ACC112 (cell line): ENCODE results near the gene TBC1D22A.
"Not testable (repeated sequence)": the region's sequence is repeated elsewhere in the genome, so short reads cannot be mapped to it uniquely, and the experiment has no call there.

ENCODE experiments used
- H2AFZ ChIP-seq: fragments of 200-600 bp; sonication (generic); one replicate; pipeline ENCODE4 v1.6.0; 2017; ENCODE audit warnings: antibody characterized with exemption, low read length; ENCODE audit not compliant: unreplicated experiment
- H3K27ac ChIP-seq: fragments of 200-600 bp; sonication (generic); 2 replicates; pipeline ENCODE4 v1.5.1; 2014; ENCODE audit warnings: low read depth, mild to moderate bottlenecking, antibody characterized with exemption, low read length, moderate library complexity
- H3K27me3 ChIP-seq: fragments of 200-600 bp; sonication (generic); 2 replicates; pipeline ENCODE4 v1.6.1; 2014; ENCODE audit warnings: mild to moderate bottlenecking, antibody characterized with exemption, low read length, moderate library complexity, mixed read lengths; ENCODE audit not compliant: insufficient read depth
- H3K36me3 ChIP-seq: fragments of 200-600 bp; sonication (generic); 2 replicates; pipeline ENCODE4 v1.6.1; 2016; ENCODE audit warnings: mild to moderate bottlenecking, antibody characterized with exemption, low read length, moderate library complexity, mixed read lengths; ENCODE audit not compliant: insufficient read depth
- H3K4me1 ChIP-seq: fragments of 200-600 bp; sonication (generic); one replicate; pipeline ENCODE4 v1.6.1; 2016; ENCODE audit warnings: low read length, mixed read lengths; ENCODE audit not compliant: insufficient read depth, unreplicated experiment, control insufficient read depth
- H3K4me3 ChIP-seq: fragments of 200-600 bp; sonication (generic); 2 replicates; pipeline ENCODE4 v1.5.1; 2014; ENCODE audit warnings: mild to moderate bottlenecking, low read depth, low read length
- H3K79me2 ChIP-seq: fragments of 200-600 bp; sonication (generic); one replicate; pipeline ENCODE4 v1.6.0; 2016; ENCODE audit warnings: low read length; ENCODE audit not compliant: control insufficient read depth, unreplicated experiment, insufficient read depth

The TBC1D22A gene

DNA sequence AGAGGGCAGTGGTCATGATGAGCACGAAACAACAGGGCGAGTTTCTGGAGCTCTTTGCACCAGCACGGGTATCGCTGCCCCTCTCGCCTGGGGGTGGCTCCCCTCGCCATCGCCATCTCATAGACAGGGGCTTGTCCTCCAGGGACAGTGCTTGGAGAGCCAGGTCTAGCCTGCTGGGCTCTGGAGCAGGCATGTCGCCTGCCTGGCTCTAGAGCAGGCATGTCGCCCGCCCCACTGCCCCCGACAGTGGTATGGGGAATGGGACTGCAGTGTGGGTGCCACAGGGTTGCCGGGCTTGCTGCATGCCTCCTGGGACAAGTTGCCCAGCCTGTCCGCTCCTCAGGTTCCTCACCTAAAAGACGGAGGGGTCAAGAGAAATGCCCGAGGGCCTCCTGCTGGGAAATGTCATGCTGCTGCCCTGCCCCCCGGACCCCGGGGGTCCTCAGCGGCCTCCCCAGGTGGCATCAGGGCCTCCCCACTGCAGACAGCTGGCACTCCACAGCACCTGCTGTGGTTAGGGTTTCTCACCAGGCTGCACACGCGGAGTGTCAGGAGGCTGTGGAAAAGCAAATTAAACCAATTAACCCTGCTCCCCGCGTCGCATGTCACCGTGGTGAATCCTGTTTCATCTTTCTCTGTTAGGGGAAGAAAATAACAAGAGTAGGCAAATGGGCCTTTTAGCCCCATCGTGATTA is 403.0 kb downstream of the TBC1D22A start:
- H3K27ac ChIP-seq: no peak overlapping the region
- H2AFZ ChIP-seq: no peak overlapping the region
- no peaks in the 10 kb centered on the region for H3K4me1 ChIP-seq
- H3K27me3 ChIP-seq: no peaks in the 10 kb centered on the region
- no peaks in the 10 kb centered on the region for H3K36me3 ChIP-seq
- no peaks in the 10 kb centered on the region for H3K79me2 ChIP-seq
- H3K4me3 ChIP-seq: no peak overlapping the region

GRCh38 chr22:47166033-47166404 is 403.6 kb downstream of the TBC1D22A start:
- H3K27ac ChIP-seq: no peak overlapping the region
- no peak overlapping the region for H3K4me3 ChIP-seq
- no peaks in the 10 kb centered on the region for H3K27me3 ChIP-seq
- no peaks in the 10 kb centered on the region for H3K36me3 ChIP-seq
- H3K79me2 ChIP-seq: no peaks in the 10 kb centered on the region
- no peaks in the 10 kb centered on the region for H3K4me1 ChIP-seq
- H2AFZ ChIP-seq: no peak overlapping the region

DNA sequence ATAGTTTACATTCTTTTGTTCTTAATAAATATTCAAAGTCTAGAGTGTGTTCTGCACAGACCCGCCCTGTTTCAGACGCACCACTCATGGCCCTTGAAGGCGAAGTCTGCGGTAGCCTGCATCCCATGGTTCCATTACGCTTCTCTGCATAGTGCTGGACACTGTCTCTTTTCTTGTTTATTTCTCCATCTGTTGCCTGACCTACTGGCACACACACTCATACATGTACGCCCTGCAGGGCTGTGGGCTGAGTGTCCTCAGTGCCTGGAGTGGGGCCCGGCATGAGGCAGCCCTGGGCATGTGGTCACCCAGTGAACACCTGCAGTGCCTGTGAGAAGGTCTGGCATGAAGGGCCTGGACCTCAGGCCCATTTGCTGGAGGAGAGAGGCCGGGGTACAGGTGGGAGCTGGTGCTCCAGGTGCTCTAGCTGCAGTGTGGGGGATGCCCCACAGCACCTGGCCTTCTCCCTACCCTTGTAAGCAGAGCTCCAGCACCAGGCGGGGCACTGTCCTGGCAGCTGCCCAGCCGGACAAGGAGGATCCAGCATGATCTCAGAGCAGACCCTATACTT is 404.1 kb downstream of the TBC1D22A start:
- Histone ChIP-seq H3K27me3 (no peaks in the 10 kb centered on the region), H3K4me1 (no peaks in the 10 kb centered on the region), H2AFZ (no peak overlapping the region), H3K27ac (no peak overlapping the region), H3K79me2 (no peaks in the 10 kb centered on the region), H3K4me3 (no peak overlapping the region), H3K36me3 (no peaks in the 10 kb centered on the region)

- Histone ChIP-seq H2AFZ (no peak overlapping the region), H3K27ac (no peak overlapping the region), H3K79me2 (no peaks in the 10 kb centered on the region), H3K27me3 (no peaks in the 10 kb centered on the region), H3K4me1 (no peaks in the 10 kb centered on the region), H3K36me3 (no peaks in the 10 kb centered on the region), H3K4me3 (no peak overlapping the region)
These were observed 404.6 kb downstream of the TBC1D22A start for GRCh38 chr22:47167056-47167455.

DNA sequence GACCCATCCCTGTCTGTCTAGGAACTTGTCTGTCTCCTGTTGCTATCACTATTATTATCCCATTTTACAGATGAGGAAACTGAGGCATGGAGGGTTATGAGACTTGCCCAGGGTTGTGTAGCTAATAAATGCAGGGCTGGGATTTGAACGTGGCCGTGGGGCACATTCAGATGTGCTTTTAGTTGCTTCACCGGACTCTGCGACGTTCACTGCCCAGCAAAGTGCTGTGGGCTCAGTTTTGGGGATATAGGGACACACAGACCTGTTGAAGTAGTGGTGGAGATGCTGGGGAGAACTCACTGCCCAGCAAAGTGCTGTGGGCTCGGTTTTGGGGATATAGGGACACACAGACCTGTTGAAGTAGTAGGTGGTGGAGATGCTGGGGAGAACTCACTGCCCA is 405.5 kb downstream of the TBC1D22A start:
- not testable (repeated sequence) for H2AFZ ChIP-seq, H3K4me3 ChIP-seq, H3K27ac ChIP-seq, H3K79me2 ChIP-seq, H3K36me3 ChIP-seq, H3K27me3 ChIP-seq, H3K4me1 ChIP-seq

- Histone ChIP-seq H3K4me3 (no peak overlapping the region), H3K4me1 (no peaks in the 10 kb centered on the region), H3K36me3 (no peaks in the 10 kb centered on the region), H2AFZ (no peak overlapping the region), H3K27ac (no peak overlapping the region), H3K27me3 (no peaks in the 10 kb centered on the region), H3K79me2 (no peaks in the 10 kb centered on the region)
These were observed 406.0 kb downstream of the TBC1D22A start for GRCh38 chr22:47168441-47168840.

GRCh38 chr22:47168900-47169800 is 406.7 kb downstream of the TBC1D22A start:
- Histone ChIP-seq H3K36me3 (no peaks in the 10 kb centered on the region), H3K4me3 (no peak overlapping the region), H3K79me2 (no peaks in the 10 kb centered on the region), H3K27ac (no peak overlapping the region), H2AFZ (no peak overlapping the region), H3K4me1 (no peaks in the 10 kb centered on the region), H3K27me3 (no peaks in the 10 kb centered on the region)

- Histone ChIP-seq H2AFZ (no peak overlapping the region), H3K4me3 (no peak overlapping the region), H3K36me3 (no peaks in the 10 kb centered on the region), H3K27ac (no peak overlapping the region), H3K4me1 (no peaks in the 10 kb centered on the region), H3K79me2 (no peaks in the 10 kb centered on the region), H3K27me3 (no peaks in the 10 kb centered on the region)
These were observed 407.3 kb downstream of the TBC1D22A start for GRCh38 chr22:47169801-47170140.

- H3K27ac ChIP-seq, H3K36me3 ChIP-seq, H3K79me2 ChIP-seq, H3K4me3 ChIP-seq, H3K4me1 ChIP-seq, H2AFZ ChIP-seq, H3K27me3 ChIP-seq: not testable (repeated sequence)
These were observed 408.3 kb downstream of the TBC1D22A start for GRCh38 chr22:47170511-47171440.

DNA sequence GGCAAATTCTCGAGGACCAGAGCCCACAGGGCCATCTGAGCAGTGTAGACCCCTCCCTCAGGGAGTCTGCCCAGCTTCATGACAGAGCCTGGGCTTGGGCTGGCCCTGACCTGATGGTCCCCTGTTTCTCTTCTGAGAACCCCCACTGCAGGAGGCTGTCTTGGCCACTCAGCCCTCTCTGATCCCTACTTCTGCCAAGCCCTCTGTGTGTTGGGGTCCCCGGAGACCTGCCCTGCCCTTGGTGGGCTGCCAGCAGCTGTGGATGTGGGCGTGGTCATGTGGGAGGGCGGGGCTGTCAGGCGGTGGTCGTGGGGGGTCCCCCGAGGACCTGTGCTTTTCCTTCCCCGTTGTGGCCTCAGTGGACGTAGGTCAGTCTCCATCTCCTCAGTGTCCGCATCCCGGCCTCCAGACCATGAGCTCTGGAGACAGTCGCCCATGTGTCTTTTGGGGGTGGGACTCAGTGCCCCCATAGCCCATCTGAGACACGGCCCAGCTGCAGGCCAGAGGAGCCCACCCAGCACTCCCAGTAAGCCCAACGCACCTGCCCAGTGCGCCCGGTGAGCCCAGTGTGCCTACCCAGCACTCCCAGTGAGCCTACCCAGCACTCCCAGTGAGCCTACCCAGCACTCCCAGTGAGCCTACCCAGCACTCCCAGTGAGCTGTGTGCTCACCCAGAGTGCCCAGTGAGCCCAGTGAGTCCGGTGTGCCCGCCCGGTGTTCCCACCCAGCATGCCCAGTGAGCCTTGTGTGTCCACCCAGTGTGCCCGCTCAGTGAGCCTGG is 409.2 kb downstream of the TBC1D22A start:
- no peak overlapping the region for H3K27ac ChIP-seq
- H2AFZ ChIP-seq: no peak overlapping the region
- no peaks in the 10 kb centered on the region for H3K36me3 ChIP-seq
- H3K4me3 ChIP-seq: no peak overlapping the region
- H3K79me2 ChIP-seq: no peaks in the 10 kb centered on the region
- no peaks in the 10 kb centered on the region for H3K4me1 ChIP-seq
- no peaks in the 10 kb centered on the region for H3K27me3 ChIP-seq
